HepG2 (cell line): ENCODE measurements around the gene ERICH6. TPM values are rescaled to one million over a fixed set of nuclear protein-coding genes. Genes with fewer than 3 reads are reported as not detected.

Source experiments
- ARID5B ChIP-seq: IDR thresholded peaks from 2 replicates; pipeline ENCODE4 v1.4.0; 2020; ENCODE audit warnings: mild to moderate bottlenecking, missing genetic modification reagents
- ATRX ChIP-seq: sonication (generic); formaldehyde crosslinking; IDR thresholded peaks from 2 replicates; pipeline ENCODE4 v1.4.0; 2020; ENCODE audit warnings: missing genetic modification reagents, borderline replicate concordance
- E2F2 ChIP-seq: sonication (generic); formaldehyde crosslinking; IDR thresholded peaks from 2 replicates; pipeline ENCODE4 v1.4.0; 2020; ENCODE audit warnings: missing genetic modification reagents, borderline replicate concordance
- HHEX ChIP-seq: IDR thresholded peaks from 2 replicates; pipeline ENCODE4 v1.6.1; 2016; ENCODE audit warnings: control low read depth
- HNRNPLL ChIP-seq: fragments of 200-400 bp; formaldehyde crosslinking; IDR thresholded peaks from 2 replicates; pipeline ENCODE4 v1.6.1; 2017; ENCODE audit warnings: mild to moderate bottlenecking, low read depth, low read length; ENCODE audit not compliant: poor library complexity, severe bottlenecking
- HOXA3 ChIP-seq: sonication (generic); formaldehyde crosslinking; IDR thresholded peaks from 2 replicates; pipeline ENCODE4 v1.5.0; 2020; ENCODE audit warnings: missing genetic modification reagents
- JARID2 ChIP-seq: sonication (generic); formaldehyde crosslinking; IDR thresholded peaks from 2 replicates; pipeline ENCODE4 v1.8.1; 2023; ENCODE audit warnings: missing genetic modification reagents, inconsistent platforms; ENCODE audit not compliant: insufficient replicate concordance
- NBN ChIP-seq: fragments of 450-650 bp; conservative IDR thresholded peaks from 2 replicates; pipeline ENCODE4 v1.6.1; 2017
- PHF8 ChIP-seq: sonication (generic); formaldehyde crosslinking; IDR thresholded peaks from 2 replicates; pipeline ENCODE4 v1.5.0; 2020; ENCODE audit warnings: missing genetic modification reagents
- POGK ChIP-seq: sonication (generic); formaldehyde crosslinking; conservative IDR thresholded peaks from 2 replicates; pipeline ENCODE4 v1.8.0; 2022; ENCODE audit warnings: mild to moderate bottlenecking, moderate library complexity, missing genetic modification reagents
- REST ChIP-seq, 2 experiments: IDR thresholded peaks; 2 replicates each; pipeline ENCODE4 v1.6.1; 2011 to 2012; ENCODE audit warnings: low read length in 2 of 2, borderline replicate concordance in 1 of 2, low read depth in 1 of 2, mild to moderate bottlenecking in 1 of 2, moderate library complexity in 1 of 2
- SP1 ChIP-seq, 2 experiments: fragments of 450-650 bp in 1 of 2; sonication (generic) in 1 of 2; formaldehyde crosslinking in 1 of 2; IDR thresholded peaks; 2 replicates each; pipeline versions ENCODE4 v1.4.0 to v1.6.1; 2016 to 2020; ENCODE audit warnings: missing genetic modification reagents in 1 of 2
- TERF1 ChIP-seq: sonication (generic); formaldehyde crosslinking; IDR thresholded peaks from 2 replicates; pipeline ENCODE4 v1.8.0; 2022; ENCODE audit warnings: mild to moderate bottlenecking, missing genetic modification reagents, moderate library complexity
- ZNF124 ChIP-seq: sonication (generic); formaldehyde crosslinking; IDR thresholded peaks from 2 replicates; pipeline ENCODE4 v1.4.0; 2020; ENCODE audit warnings: missing genetic modification reagents
- ZNF30 ChIP-seq: sonication (generic); formaldehyde crosslinking; IDR thresholded peaks from 2 replicates; pipeline ENCODE4 v1.5.0; 2020; ENCODE audit warnings: mild to moderate bottlenecking, missing genetic modification reagents
- ZNF556 ChIP-seq: sonication (generic); formaldehyde crosslinking; IDR thresholded peaks from 2 replicates; pipeline ENCODE4 v1.4.0; 2020; ENCODE audit warnings: mild to moderate bottlenecking, missing genetic modification reagents, borderline replicate concordance
- polyA plus RNA-seq, 8 experiments: library from polyadenylated mRNA; depleted of rRNA in 3 of 8; stranded (reverse) in 7 of 8; unstranded in 1 of 8; fragments of >200 nt; fragmentation: Illumina TruSeq in 4 of 8; extraction: Trizol in 4 of 8; gene quantifications; 2 replicates each; pipeline versions ENCODE4 v1.2.1 to v1.2.3, GENCODE V29; 2011 to 2016; ENCODE audit warnings: low read depth in 4 of 8, missing spikeins in 1 of 8, mixed read lengths in 1 of 8; ENCODE audit not compliant: insufficient read depth in 1 of 8
- total RNA-seq, 5 experiments: library from RNA; depleted of rRNA; stranded (reverse); fragments of >200 nt; fragmentation: Illumina TruSeq; extraction: Trizol; gene quantifications; 2 replicates each; pipeline ENCODE4 v1.2.3, GENCODE V29; 2016; ENCODE audit warnings: low read depth in 1 of 5

Gene ERICH6
- total and polyA plus RNA-seq, 2 of the 13 experiments (the other 11 are each of a cell fraction or from before 2014, with no cell fraction given) = 0.03 TPM; not detected in 1

- TF ChIP-seq HNRNPLL = no peak
- TF ChIP-seq ZNF124 = no peak
- no peak for TF ChIP-seq JARID2 (CRISPR knock-in tag)
- no peak; the same call in 1 of the 2 replicates for TF ChIP-seq POGK (CRISPR knock-in tag)
- TF ChIP-seq SP1 (IDR thresholded peaks at IDR 0.05) = no peak
- TF ChIP-seq SP1 (CRISPR knock-in tag; IDR thresholded peaks at IDR 0.05) = no peak
- TF ChIP-seq HHEX (CRISPR knock-in tag) = no peak
- TF ChIP-seq NBN = no peak
- TF ChIP-seq E2F2 = no peak
- no peak for TF ChIP-seq TERF1 (CRISPR knock-in tag)
- peak; percentile 37; the same call in 1 of the 2 replicates for TF ChIP-seq HOXA3 (CRISPR knock-in tag)
- TF ChIP-seq ATRX = no peak
- TF ChIP-seq ZNF30 (CRISPR knock-in tag) = no peak
- no peak for TF ChIP-seq ZNF556 (CRISPR knock-in tag)
- TF ChIP-seq REST (IDR thresholded peaks at IDR 0.05; ENCODE audit: borderline replicate concordance in 1 of 2, low read depth in 1 of 2, low read length in 2 of 2) = no peak
- peak; percentile 68 for TF ChIP-seq ARID5B (CRISPR knock-in tag)
- TF ChIP-seq PHF8 (CRISPR knock-in tag) = no peak
These were observed 34.4 kb upstream of the ERICH6 start (continued) for GRCh38 chr3:150737874-150738679.
